Naive B cell (primary cell): ENCODE results near the gene MRPL48. TPM values are rescaled to one million over a fixed set of nuclear protein-coding genes. Genes with fewer than 3 reads are reported as not detected.
"Not testable (repeated sequence)": the region's sequence is repeated elsewhere in the genome, so short reads cannot be mapped to it uniquely, and the experiment has no call there.

Source experiments
- ATAC-seq, 2 donors: fragments of 150-1000 bp; cut with Tn5 transposase; 2 replicates each; pipeline ENCODE4 v1.10.0; 2021; ENCODE audit warnings: low read depth in 2 of 2, mild to moderate bottlenecking in 2 of 2, moderate library complexity in 2 of 2
- DNase-seq: peaks from one replicate; pipeline ENCODE4 v3.0.0; 2022
- H3K27ac Mint-ChIP-seq, 6 donors: one replicate each; pipeline ENCODE4 v1.8.0; 2020 to 2022; ENCODE audit warnings: mild to moderate bottlenecking in 6 of 6, mixed read lengths in 6 of 6, moderate library complexity in 5 of 6, inconsistent platforms in 2 of 6
- H3K27me3 Mint-ChIP-seq, 3 donors: one replicate each; pipeline ENCODE4 v1.8.0; 2021 to 2022; ENCODE audit warnings: mixed read lengths in 3 of 3, mild to moderate bottlenecking in 1 of 3
- H3K36me3 Mint-ChIP-seq, 2 donors: one replicate each; pipeline ENCODE4 v1.8.0; 2020 to 2022; ENCODE audit warnings: mixed read lengths in 2 of 2, inconsistent platforms in 1 of 2, mild to moderate bottlenecking in 1 of 2
- H3K4me1 Mint-ChIP-seq, 3 donors: one replicate each; pipeline ENCODE4 v1.8.0; 2020 to 2022; ENCODE audit warnings: mixed read lengths in 3 of 3, inconsistent platforms in 1 of 3, mild to moderate bottlenecking in 1 of 3, moderate library complexity in 1 of 3
- H3K4me3 Mint-ChIP-seq, 8 donors: one replicate each; pipeline ENCODE4 v1.8.0; 2020 to 2022; ENCODE audit warnings: mild to moderate bottlenecking in 8 of 8, mixed read lengths in 8 of 8, moderate library complexity in 8 of 8, inconsistent platforms in 2 of 8
- H3K9me3 Mint-ChIP-seq, 7 donors: one replicate each; pipeline ENCODE4 v1.8.0; 2020 to 2022; ENCODE audit warnings: mixed read lengths in 7 of 7, mild to moderate bottlenecking in 5 of 7, inconsistent platforms in 2 of 7, moderate library complexity in 1 of 7
- polyA plus RNA-seq, 6 donors: library from polyadenylated mRNA; unstranded; fragments of 300-500 nt; fragmentation: Illumina TruSeq; gene quantifications; one replicate each; pipeline ENCODE4 v1.2.3, GENCODE V29; 2021; ENCODE audit warnings: low read depth in 6 of 6

Gene MRPL48
- polyA plus RNA-seq, result 10 to 100 TPM; 54.8 to 91.9 (median 60.3) TPM

DNA sequence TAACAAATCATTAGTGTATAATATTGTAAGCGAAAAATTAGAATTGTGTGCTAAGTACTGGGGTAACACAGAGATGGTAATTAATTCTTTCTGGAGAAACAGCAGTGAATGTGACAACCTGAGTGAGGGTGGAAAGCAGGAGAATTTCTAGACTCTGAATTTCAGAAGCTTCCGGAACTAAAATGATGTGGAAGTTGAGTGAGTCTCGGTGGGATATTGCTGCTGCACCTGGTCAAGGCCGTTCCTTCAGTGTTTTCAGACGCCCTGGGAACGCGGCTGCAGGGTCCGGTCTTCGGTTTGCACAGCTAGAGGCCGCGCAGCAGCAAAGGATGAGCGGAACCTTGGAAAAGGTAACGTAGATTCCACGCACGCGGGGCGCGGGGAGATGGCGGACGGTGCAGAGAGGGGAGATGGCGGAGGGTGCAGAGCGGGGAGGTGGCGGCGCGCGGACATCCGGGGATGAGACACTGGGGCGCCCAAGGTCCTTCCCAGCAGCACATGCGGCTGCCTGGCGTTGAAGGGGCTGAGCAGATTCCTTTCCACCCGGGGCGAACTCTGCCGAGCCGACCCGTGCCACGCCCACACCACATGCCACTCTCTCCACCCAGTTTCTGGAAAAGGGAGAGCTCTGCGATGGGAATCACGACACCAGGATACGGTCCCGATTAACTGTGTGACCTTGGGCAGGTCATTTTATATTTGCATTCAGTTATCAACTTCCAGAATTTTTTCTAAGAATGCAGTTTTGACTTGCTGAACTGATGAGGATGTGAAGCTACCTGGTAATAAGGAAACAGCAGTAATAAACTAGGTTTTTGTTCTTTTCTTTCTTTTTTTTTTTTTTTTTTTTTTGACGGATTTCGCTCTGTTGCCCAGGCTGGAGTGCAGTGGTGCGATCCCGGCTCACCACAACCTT lies at the start of gene MRPL48:
Gene MRPL48 (plus strand): TSS at position 232 of the 916 bp plus-strand sequence. CDS start 98 bp downstream, at position 330.
- Mint-ChIP-seq H3K9me3 (no peaks in the 10 kb centered on the region), H3K4me1 (peaks cover 10 to 26% (median 12%) of the 10 kb centered on the region in 3 donors), H3K4me3 (peak within 1 kb of the TSS; percentile 91 to 100 (median 100)), H3K27ac (peak within 1 kb of the TSS; percentile 84 to 99 (median 97)), H3K36me3 (no peaks in the 10 kb centered on the region), H3K27me3 (no peaks in the 10 kb centered on the region)
- DNase-seq (peak; percentile 86), ATAC-seq (peak; percentile 99 to 100)

- Mint-ChIP-seq H3K9me3 (no peaks in the 10 kb centered on the region), H3K4me1 (peaks cover 14 to 25% (median 18%) of the 10 kb centered on the region in 3 donors), H3K27me3 (no peaks in the 10 kb centered on the region), H3K4me3 (no peak overlapping the region), H3K27ac (peak overlapping the region in 2 of 6 donors; percentile 10 to 70), H3K36me3 (no peaks in the 10 kb centered on the region)
- ATAC-seq (no peak), DNase-seq (no peak)
Observed at GRCh38 chr11:73743045-73743444, 44.6 kb upstream of the MRPL48 start.

GRCh38 chr11:73746701-73747100 lies 41.0 kb upstream of the MRPL48 start:
- no peaks in the 10 kb centered on the region for H3K27me3 Mint-ChIP-seq
- H3K4me1 Mint-ChIP-seq, result peaks cover 18 to 50% (median 38%) of the 10 kb centered on the region in 3 donors
- no peak overlapping the region for H3K4me3 Mint-ChIP-seq
- H3K36me3 Mint-ChIP-seq, result no peaks in the 10 kb centered on the region
- ATAC-seq (no peak), DNase-seq (no peak)
- H3K9me3 Mint-ChIP-seq, result no peaks in the 10 kb centered on the region
- H3K27ac Mint-ChIP-seq, result no peak overlapping the region

DNA sequence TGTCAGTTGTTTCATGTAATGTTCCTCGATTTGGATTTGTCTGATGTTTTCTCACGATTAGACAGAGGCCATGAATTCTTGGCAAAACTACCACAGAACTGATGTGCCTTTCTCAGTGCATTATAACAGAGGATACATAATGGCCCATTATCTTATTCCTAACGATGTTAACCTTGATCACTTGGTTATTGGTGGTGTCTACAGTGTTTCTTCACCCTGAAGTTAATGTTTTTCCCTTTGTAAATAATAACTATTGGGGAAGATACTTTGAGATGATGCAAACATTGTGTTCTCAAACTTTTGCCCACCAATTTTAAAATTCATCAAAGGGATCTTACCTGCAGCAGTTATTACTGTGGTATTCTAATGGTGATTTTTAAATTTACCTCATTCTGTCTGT lies 39.9 kb upstream of the MRPL48 start:
- no peak for DNase-seq
- no peaks in the 10 kb centered on the region for H3K27me3 Mint-ChIP-seq
- H3K4me1 Mint-ChIP-seq, result peaks cover 29 to 59% (median 48%) of the 10 kb centered on the region in 3 donors
- no peak for ATAC-seq
- no peak overlapping the region for H3K4me3 Mint-ChIP-seq
- H3K36me3 Mint-ChIP-seq, result no peaks in the 10 kb centered on the region
- H3K9me3 Mint-ChIP-seq, result no peaks in the 10 kb centered on the region
- peak overlapping the region in 2 of 6 donors; percentile 45 to 55 for H3K27ac Mint-ChIP-seq

DNA sequence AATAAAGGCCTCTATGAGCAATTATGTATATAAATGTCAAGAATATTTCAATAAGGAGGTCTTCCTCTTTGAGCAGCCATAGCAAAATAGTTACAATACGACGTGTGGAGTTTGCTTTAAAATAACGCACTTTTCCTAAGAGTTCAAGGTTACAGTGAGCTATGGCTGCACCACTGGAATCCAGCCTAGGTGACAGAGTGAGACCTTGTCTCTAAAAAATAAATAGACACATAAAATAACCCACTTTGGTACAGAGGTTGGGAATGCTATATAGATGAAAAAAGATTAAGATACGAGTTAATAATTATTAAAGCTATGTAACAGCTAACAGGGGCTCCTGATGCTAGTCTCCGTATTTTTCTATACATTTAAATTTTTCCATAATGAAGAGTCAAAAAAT lies 39.4 kb upstream of the MRPL48 start:
- no peak for DNase-seq
- ATAC-seq, result no peak
- H3K27ac Mint-ChIP-seq, result no peak overlapping the region
- H3K4me1 Mint-ChIP-seq, result peaks cover 30 to 56% (median 44%) of the 10 kb centered on the region in 3 donors
- H3K36me3 Mint-ChIP-seq, result no peaks in the 10 kb centered on the region
- H3K27me3 Mint-ChIP-seq, result no peaks in the 10 kb centered on the region
- H3K4me3 Mint-ChIP-seq, result no peak overlapping the region
- H3K9me3 Mint-ChIP-seq, result no peaks in the 10 kb centered on the region

- no peak for DNase-seq
- no peak overlapping the region for H3K4me3 Mint-ChIP-seq
- ATAC-seq, result no peak
- H3K27ac Mint-ChIP-seq, result peak overlapping the region in 3 of 6 donors; percentile 32 to 74 (median 45)
- H3K36me3 Mint-ChIP-seq, result no peaks in the 10 kb centered on the region
- no peaks in the 10 kb centered on the region for H3K27me3 Mint-ChIP-seq
- no peaks in the 10 kb centered on the region for H3K9me3 Mint-ChIP-seq
- H3K4me1 Mint-ChIP-seq, result peaks cover 29 to 50% (median 38%) of the 10 kb centered on the region in 3 donors
Observed at GRCh38 chr11:73749118-73749517, 38.6 kb upstream of the MRPL48 start.

- no peak for ATAC-seq
- Mint-ChIP-seq H3K36me3 (no peaks in the 10 kb centered on the region), H3K27ac (peak overlapping the region in 3 of 6 donors; percentile 16 to 86 (median 30)), H3K9me3 (no peaks in the 10 kb centered on the region), H3K27me3 (no peaks in the 10 kb centered on the region), H3K4me3 (peak overlapping the region in 1 of 8 donors; percentile 76), H3K4me1 (peaks cover 29 to 50% (median 38%) of the 10 kb centered on the region in 3 donors)
- no peak for DNase-seq
Observed at GRCh38 chr11:73750228-73750627, 37.4 kb upstream of the MRPL48 start.

DNA sequence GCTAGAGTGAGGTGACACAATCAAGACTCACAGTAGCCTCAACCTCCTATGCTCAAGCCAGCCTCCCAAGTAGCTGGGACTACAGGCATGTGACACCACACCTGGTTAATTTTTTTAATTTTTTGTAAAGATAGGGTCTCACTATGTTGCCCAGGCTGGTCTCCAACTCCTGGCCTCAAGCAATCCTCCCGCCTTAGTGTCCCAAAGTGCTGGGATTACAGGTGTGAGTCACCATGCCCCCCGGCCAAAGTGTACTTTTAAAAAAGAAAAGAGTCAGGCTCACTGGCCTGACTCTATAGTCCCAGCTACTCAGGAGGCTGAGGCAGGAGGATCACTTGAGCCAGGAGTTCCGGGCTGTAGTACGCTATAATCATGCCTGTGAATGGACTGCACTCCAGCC lies 36.8 kb upstream of the MRPL48 start:
- not testable (repeated sequence) for DNase-seq, H3K36me3 Mint-ChIP-seq, H3K9me3 Mint-ChIP-seq, ATAC-seq, H3K4me3 Mint-ChIP-seq, H3K27me3 Mint-ChIP-seq
- peaks cover 34 to 51% (median 44%) of the 10 kb centered on the region in 3 donors for H3K4me1 Mint-ChIP-seq
- H3K27ac Mint-ChIP-seq, result peak overlapping the region in 1 of 6 donors; percentile 83

- peak overlapping the region in 3 of 6 donors; percentile 19 to 51 (median 44) for H3K27ac Mint-ChIP-seq
- no peak overlapping the region for H3K4me3 Mint-ChIP-seq
- no peaks in the 10 kb centered on the region for H3K27me3 Mint-ChIP-seq
- peaks cover 34 to 53% (median 45%) of the 10 kb centered on the region in 3 donors for H3K4me1 Mint-ChIP-seq
- no peak for ATAC-seq
- no peaks in the 10 kb centered on the region for H3K36me3 Mint-ChIP-seq
- no peaks in the 10 kb centered on the region for H3K9me3 Mint-ChIP-seq
- DNase-seq, result no peak
Observed at GRCh38 chr11:73752216-73752867, 35.3 kb upstream of the MRPL48 start.

DNA sequence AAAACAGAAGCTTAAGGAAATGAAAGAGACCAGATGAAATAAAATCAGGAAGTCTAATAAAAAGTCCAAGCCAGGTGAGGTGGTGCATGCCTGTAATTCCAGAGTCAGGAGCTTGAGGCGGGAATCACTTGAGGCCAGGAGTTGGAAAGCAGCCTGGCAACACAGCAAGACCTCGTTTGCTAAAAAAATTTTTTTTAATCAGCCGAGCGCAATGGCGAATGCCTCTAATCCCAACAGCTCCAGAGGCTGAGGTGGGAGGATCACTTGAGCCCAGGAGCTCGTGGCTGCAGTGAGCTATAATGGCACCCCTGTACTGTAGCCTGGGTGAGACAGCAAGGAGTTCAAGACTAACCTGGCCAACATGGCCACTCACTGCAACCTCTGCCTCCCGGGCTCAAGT lies 34.8 kb upstream of the MRPL48 start:
- no peaks in the 10 kb centered on the region for H3K9me3 Mint-ChIP-seq
- no peaks in the 10 kb centered on the region for H3K36me3 Mint-ChIP-seq
- H3K27me3 Mint-ChIP-seq, result no peaks in the 10 kb centered on the region
- DNase-seq, result no peak
- H3K27ac Mint-ChIP-seq, result no peak overlapping the region
- H3K4me3 Mint-ChIP-seq, result peak overlapping the region in 1 of 8 donors; percentile 25
- peaks cover 28 to 55% (median 45%) of the 10 kb centered on the region in 3 donors for H3K4me1 Mint-ChIP-seq
- ATAC-seq, result no peak

GRCh38 chr11:73753938-73754337 lies 33.7 kb upstream of the MRPL48 start:
- no peak overlapping the region for H3K4me3 Mint-ChIP-seq
- no peak overlapping the region for H3K27ac Mint-ChIP-seq
- no peaks in the 10 kb centered on the region for H3K27me3 Mint-ChIP-seq
- no peaks in the 10 kb centered on the region for H3K36me3 Mint-ChIP-seq
- H3K4me1 Mint-ChIP-seq, result peaks cover 34 to 58% (median 52%) of the 10 kb centered on the region in 3 donors
- H3K9me3 Mint-ChIP-seq, result no peaks in the 10 kb centered on the region
- no peak for DNase-seq
- ATAC-seq, result no peak

GRCh38 chr11:73755670-73756069 lies 32.0 kb upstream of the MRPL48 start:
- ATAC-seq, result no peak
- Mint-ChIP-seq H3K4me3 (no peak overlapping the region), H3K9me3 (no peaks in the 10 kb centered on the region), H3K36me3 (no peaks in the 10 kb centered on the region), H3K27me3 (no peaks in the 10 kb centered on the region), H3K27ac (peak overlapping the region in 2 of 6 donors; percentile 26 to 33), H3K4me1 (peaks cover 40 to 53% (median 50%) of the 10 kb centered on the region in 3 donors)
- no peak for DNase-seq

GRCh38 chr11:73757598-73757997 lies 30.1 kb upstream of the MRPL48 start:
- no peak overlapping the region for H3K27ac Mint-ChIP-seq
- ATAC-seq (no peak), DNase-seq (no peak)
- H3K9me3 Mint-ChIP-seq, result no peaks in the 10 kb centered on the region
- peak overlapping the region in 1 of 8 donors; percentile 82 for H3K4me3 Mint-ChIP-seq
- no peaks in the 10 kb centered on the region for H3K27me3 Mint-ChIP-seq
- no peaks in the 10 kb centered on the region for H3K36me3 Mint-ChIP-seq
- H3K4me1 Mint-ChIP-seq, result peaks cover 36 to 42% (median 38%) of the 10 kb centered on the region in 3 donors
